Tibial artery (tissue), 4 donors: ENCODE results near the gene FOXJ1.
A peak's percentile ranks its signal among the peaks of the same experiment; 100 is the strongest.

Experiments
- DNase-seq, 2 donors: peaks; one replicate each; pipeline ENCODE4 v3.0.0-alpha.2; 2019
- H3K27ac ChIP-seq, 2 donors: fragments of 200-600 bp; sonication (generic) in 1 of 2; 1 replicate in 1 of 2; 2 replicates in 1 of 2; pipeline ENCODE4 v1.5.1; 2018 to 2019; ENCODE audit warnings: mild to moderate bottlenecking in 1 of 2
- H3K27me3 ChIP-seq, 2 donors: fragments of 200-600 bp; sonication (generic) in 1 of 2; one replicate each; pipeline versions ENCODE4 v1.5.1 to v1.6.0; 2016 to 2019
- H3K36me3 ChIP-seq, 3 donors: fragments of 200-600 bp; sonication (generic) in 2 of 3; one replicate each; pipeline ENCODE4 v1.5.1; 2016 to 2019; ENCODE audit warnings: mild to moderate bottlenecking in 2 of 3
- H3K4me1 ChIP-seq, 4 donors: fragments of 200-600 bp; sonication (generic) in 2 of 4; 1 replicate in 3 of 4; 2 replicates in 1 of 4; pipeline ENCODE4 v1.5.1; 2016 to 2019
- H3K4me3 ChIP-seq, 2 donors: fragments of 200-600 bp; sonication (generic) in 1 of 2; 1 replicate in 1 of 2; 2 replicates in 1 of 2; pipeline ENCODE4 v1.5.1; 2018 to 2019; ENCODE audit warnings: mild to moderate bottlenecking in 2 of 2
- H3K9me3 ChIP-seq, 3 donors: fragments of 200-600 bp; sonication (generic) in 1 of 3; one replicate each; pipeline ENCODE4 v1.5.1; 2016 to 2019
- intact Hi-C: fragments of 100-400 bp; cut with DNase I; formaldehyde crosslinking; loops from one replicate; pipeline ENCODE4 v1.15.0; 2023; ENCODE audit warnings: low total_unique reads
- TF ChIP-seq, protein P1 (sequence below), 2 experiments: fragments of 200-600 bp in 1 of 2; fragments of 450-650 bp in 1 of 2; IDR thresholded peaks; one replicate each; pipeline ENCODE4 v1.5.1; 2017 to 2019; ENCODE audit warnings: antibody characterized with exemption in 2 of 2, mild to moderate bottlenecking in 1 of 2, moderate library complexity in 1 of 2

The FOXJ1 gene

DNA sequence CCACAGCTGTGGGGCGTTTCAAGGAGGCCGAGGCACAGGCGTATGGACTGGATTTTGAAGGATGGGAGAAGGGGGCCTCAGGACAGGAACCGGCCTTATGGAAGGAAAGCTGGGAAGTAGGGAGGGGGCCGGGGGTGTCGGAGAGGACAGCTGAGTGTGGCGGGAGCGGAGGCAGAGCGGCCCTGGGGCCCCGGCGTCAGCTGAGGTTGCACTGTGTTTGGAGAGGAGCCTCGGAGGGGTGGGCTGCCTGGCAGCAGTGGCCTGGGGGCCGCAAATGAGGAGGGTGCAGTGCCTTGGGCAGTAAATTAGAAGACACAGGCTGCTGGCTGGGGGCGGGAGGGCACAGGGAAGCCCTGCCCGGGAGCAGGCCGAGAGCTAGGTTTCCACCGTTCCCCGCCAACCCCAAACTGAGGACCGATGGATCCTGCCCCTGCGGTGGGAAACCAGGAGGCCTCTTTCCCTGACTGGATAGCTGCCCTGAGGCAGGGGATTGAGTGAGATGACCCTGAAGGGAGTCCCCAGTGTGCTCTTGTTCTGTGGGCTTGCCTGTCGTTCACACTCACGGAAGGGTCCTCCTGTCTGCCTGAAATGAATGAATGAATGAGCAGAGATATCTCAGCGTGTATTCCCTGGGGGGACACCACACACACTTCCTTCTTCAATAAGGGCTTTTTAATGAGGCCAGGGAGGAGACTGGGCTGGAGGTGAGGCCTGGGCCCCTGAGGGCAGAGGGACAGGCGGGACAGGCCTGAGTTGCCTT, 18.4 kb downstream of the FOXJ1 start:
- Histone ChIP-seq H3K27me3 (peaks cover 0 to 37% of the 10 kb centered on the region in 2 donors), H3K4me1 (peaks cover 0 to 11% (median 10%) of the 10 kb centered on the region in 4 donors), H3K36me3 (no peaks in the 10 kb centered on the region), H3K4me3 (no peak overlapping the region), H3K27ac (no peak overlapping the region), H3K9me3 (no peaks in the 10 kb centered on the region)
- TF ChIP-seq, protein P1, sequence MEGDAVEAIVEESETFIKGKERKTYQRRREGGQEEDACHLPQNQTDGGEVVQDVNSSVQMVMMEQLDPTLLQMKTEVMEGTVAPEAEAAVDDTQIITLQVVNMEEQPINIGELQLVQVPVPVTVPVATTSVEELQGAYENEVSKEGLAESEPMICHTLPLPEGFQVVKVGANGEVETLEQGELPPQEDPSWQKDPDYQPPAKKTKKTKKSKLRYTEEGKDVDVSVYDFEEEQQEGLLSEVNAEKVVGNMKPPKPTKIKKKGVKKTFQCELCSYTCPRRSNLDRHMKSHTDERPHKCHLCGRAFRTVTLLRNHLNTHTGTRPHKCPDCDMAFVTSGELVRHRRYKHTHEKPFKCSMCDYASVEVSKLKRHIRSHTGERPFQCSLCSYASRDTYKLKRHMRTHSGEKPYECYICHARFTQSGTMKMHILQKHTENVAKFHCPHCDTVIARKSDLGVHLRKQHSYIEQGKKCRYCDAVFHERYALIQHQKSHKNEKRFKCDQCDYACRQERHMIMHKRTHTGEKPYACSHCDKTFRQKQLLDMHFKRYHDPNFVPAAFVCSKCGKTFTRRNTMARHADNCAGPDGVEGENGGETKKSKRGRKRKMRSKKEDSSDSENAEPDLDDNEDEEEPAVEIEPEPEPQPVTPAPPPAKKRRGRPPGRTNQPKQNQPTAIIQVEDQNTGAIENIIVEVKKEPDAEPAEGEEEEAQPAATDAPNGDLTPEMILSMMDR (IDR thresholded peaks at IDR 0.05): no peak
- intact Hi-C loops: no loop called here
- DNase-seq: no peak

DNA sequence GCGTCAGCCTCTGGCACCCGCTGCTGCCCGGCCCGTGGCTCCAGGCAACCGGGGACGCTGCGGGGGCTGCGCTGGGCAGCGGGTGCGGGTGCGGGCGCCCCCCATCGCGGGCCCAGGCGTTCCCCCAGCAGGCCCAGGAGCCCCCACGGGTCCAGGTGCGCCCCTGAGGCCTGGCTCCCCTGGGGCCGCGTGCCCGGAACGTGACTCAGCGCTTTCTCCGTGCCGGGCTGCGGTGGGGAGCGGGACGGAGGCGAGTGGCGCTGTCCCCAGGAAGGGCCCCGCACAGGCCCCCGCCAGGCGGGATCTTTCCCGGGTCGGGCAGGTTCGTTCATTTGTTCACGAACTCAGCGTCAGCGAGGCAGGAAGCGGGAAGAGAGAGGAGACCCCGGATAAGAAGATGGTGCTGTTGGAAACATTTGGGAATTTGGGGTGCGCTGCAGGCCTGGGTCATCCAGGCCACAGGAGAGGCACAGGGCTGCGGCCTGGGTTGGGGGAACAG, 19.1 kb downstream of the FOXJ1 start:
- Histone ChIP-seq H3K4me3 (peak overlapping the region; percentile 39 to 55), H3K9me3 (no peaks in the 10 kb centered on the region), H3K27me3 (peaks cover 0 to 37% of the 10 kb centered on the region in 2 donors), H3K27ac (peak overlapping the region; percentile 5 to 17), H3K36me3 (no peaks in the 10 kb centered on the region), H3K4me1 (peaks cover 0 to 11% (median 10%) of the 10 kb centered on the region in 4 donors)
- DNase-seq: no peak
- TF ChIP-seq, protein P1 (IDR thresholded peaks at IDR 0.05): no peak
- intact Hi-C loops: loop anchor here (2.0 kb wide), 1 partner anchor 159 kb away; no protein-coding TSS in a partner anchor

DNA sequence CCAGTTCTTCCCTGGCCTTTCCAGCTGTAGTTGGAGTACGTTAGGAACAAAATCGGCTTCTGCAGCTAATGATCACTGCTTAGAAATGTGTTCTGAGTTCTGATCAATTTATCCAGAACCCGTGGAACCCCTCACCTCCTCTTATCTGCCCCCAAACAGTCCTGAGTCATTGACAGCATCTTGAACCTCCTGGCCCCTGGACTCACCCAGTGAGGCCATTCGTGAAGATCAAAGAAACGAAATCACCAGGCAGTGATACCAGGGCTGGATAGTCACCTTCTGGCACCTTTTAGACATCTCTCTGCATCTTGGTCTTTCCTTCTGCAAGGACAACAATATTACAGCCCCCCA, 20.4 kb downstream of the FOXJ1 start:
- peaks cover 0 to 37% of the 10 kb centered on the region in 2 donors for H3K27me3 ChIP-seq
- H3K36me3 ChIP-seq: no peaks in the 10 kb centered on the region
- intact Hi-C loops: loop anchor here (2.0 kb wide), 1 partner anchor 160 kb away; no protein-coding TSS in a partner anchor
- H3K9me3 ChIP-seq: no peaks in the 10 kb centered on the region
- H3K4me1 ChIP-seq: peaks cover 0 to 11% (median 10%) of the 10 kb centered on the region in 4 donors
- DNase-seq: no peak
- no peak overlapping the region for H3K4me3 ChIP-seq
- H3K27ac ChIP-seq: no peak overlapping the region
- TF ChIP-seq, protein P1 (IDR thresholded peaks at IDR 0.05): no peak

DNA sequence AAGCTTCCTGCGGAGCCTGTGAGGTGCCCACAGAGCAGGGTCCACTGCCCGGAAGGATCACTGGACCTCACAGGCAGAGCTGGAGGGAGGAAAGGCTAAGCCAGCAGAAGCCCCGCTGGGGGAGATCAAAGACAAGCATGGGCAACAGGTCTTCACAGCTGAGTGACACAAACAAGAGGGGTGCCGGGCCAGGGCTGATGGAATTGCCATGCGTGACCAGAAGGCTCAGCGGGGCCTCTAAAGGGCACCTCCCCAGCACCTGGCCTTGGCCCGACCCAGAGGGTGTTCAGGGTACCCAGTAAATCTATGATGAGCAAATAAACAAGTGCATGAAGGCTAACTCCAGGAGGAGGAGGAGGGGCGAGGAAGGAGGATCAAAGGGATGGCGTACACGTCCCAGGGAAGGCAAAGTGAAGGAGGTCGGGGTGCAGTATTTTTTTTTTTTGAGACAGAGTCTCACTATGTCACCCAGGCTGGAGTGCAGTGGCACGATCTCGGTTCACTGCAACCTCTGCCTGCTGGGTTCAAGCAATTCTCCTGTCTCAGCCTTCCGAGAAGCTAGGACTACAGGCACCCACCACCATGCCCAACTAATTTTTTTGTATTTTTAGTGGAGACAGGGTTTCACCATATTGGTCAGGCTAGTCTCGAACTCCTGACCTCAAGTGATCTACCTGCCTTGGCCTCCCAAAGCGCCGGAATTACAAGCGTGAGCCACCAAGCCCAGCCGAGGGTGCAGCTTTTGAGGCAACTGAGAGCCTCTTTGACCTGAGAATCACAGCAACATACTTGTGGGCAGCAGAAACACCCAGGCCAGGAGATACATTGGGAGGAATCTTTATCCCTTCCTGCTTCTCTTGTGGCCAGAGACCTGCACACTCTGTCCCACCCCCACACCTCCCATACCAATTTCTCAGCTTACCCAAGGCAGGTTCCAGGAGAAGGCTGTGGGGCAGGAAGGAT, 21.4 kb downstream of the FOXJ1 start:
- intact Hi-C loops: loop anchor here (2.0 kb wide), 1 partner anchor 161 kb away; no protein-coding TSS in a partner anchor
- no peak for DNase-seq
- Histone ChIP-seq H3K36me3 (no peaks in the 10 kb centered on the region), H3K4me1 (peaks cover 0 to 11% (median 10%) of the 10 kb centered on the region in 4 donors), H3K4me3 (no peak overlapping the region), H3K9me3 (no peaks in the 10 kb centered on the region), H3K27ac (no peak overlapping the region), H3K27me3 (peaks cover 0 to 31% of the 10 kb centered on the region in 2 donors)
- TF ChIP-seq, protein P1 (IDR thresholded peaks at IDR 0.05): no peak

DNA sequence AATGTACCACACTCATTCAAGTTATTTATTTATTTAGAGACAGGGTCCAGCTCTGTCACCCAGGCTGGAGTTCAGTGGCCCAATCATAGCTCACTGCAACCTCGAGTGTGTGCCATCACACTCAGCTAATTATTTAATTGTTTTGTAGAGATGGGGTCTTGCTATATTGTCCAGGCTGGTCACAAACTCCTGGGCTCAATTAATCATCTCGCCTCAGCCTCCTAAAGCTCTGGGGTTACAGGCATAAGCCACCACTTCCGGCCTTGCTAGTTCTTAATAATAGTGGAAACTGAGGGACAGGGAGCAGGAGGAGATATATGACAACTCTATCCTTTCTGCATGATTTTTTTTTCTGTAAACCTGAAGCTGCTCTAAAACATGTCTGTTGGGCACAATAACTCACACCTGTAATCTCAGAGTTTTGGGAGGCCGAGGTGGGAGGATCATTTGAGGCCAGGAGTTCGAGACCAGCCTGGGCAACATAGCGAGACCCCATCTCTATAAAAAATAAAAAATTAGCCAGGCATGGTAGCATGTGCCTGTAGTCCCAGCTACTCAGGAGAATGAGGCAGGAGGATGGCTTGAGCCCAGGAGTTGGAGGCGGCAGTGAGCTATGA, 25.8 kb downstream of the FOXJ1 start:
- Histone ChIP-seq H3K27me3 (peaks cover 0 to 16% of the 10 kb centered on the region in 2 donors), H3K9me3 (no peaks in the 10 kb centered on the region), H3K4me1 (no peaks in the 10 kb centered on the region), H3K4me3 (no peak overlapping the region), H3K27ac (no peak overlapping the region), H3K36me3 (no peaks in the 10 kb centered on the region)
- TF ChIP-seq, protein P1 (IDR thresholded peaks at IDR 0.05): no peak
- no peak for DNase-seq
- intact Hi-C loops: no loop called here
